Vagina (tissue), 2 donors: Measurements from ENCODE around the gene IFNA21. TPM values are rescaled to one million over a fixed set of nuclear protein-coding genes. Genes with fewer than 3 reads are reported as not detected.
"Not testable (repeated sequence)": the region's sequence is repeated elsewhere in the genome, so short reads cannot be mapped to it uniquely, and the experiment has no call there.

Experiments used
- DNase-seq, 2 donors: peaks; one replicate each; pipeline ENCODE4 v3.0.0-alpha.2; 2017; ENCODE audit errors: extremely low spot score in 2 of 2
- H3K27ac ChIP-seq: fragments of 200-600 bp; sonication (generic); one replicate; pipeline ENCODE4 v1.5.1; 2019
- H3K27me3 ChIP-seq: fragments of 200-600 bp; sonication (generic); one replicate; pipeline ENCODE4 v1.5.1; 2019
- H3K36me3 ChIP-seq, 2 donors: fragments of 200-600 bp; sonication (generic); one replicate each; pipeline ENCODE4 v1.5.1; 2017 to 2019
- H3K4me1 ChIP-seq: fragments of 200-600 bp; sonication (generic); one replicate; pipeline ENCODE4 v1.5.1; 2019
- H3K4me3 ChIP-seq, 2 donors: fragments of 200-600 bp; sonication (generic); 1 replicate in 1 of 2; 2 replicates in 1 of 2; pipeline ENCODE4 v1.5.1; 2016 to 2019
- H3K9me3 ChIP-seq: fragments of 200-600 bp; sonication (generic); one replicate; pipeline ENCODE4 v1.5.1; 2019
- CTCF ChIP-seq, 3 experiments: fragments of 450-650 bp in 2 of 3; fragments of 200-600 bp in 1 of 3; sonication (generic) in 1 of 3; IDR thresholded peaks; one replicate each; pipeline ENCODE4 v1.5.1; 2017 to 2019; ENCODE audit warnings: antibody characterized with exemption in 3 of 3, mild to moderate bottlenecking in 2 of 3, moderate library complexity in 2 of 3
- POLR2A ChIP-seq, 2 donors: fragments of 450-650 bp; IDR thresholded peaks; one replicate each; pipeline ENCODE4 v1.6.1; 2017; ENCODE audit warnings: antibody characterized with exemption in 2 of 2, mild to moderate bottlenecking in 2 of 2, moderate library complexity in 2 of 2
- POLR2AphosphoS5 ChIP-seq, 2 donors: sonication (generic); formaldehyde crosslinking; IDR thresholded peaks; one replicate each; pipeline ENCODE4 v1.9.0; 2017; ENCODE audit warnings: antibody characterized with exemption in 2 of 2, mild to moderate bottlenecking in 2 of 2, low read depth in 1 of 2; ENCODE audit not compliant: insufficient read depth in 1 of 2
- intact Hi-C: fragments of 100-400 bp; cut with DNase I; formaldehyde crosslinking; loops from one replicate; pipeline ENCODE4 v1.15.1; 2023
- total RNA-seq: library from RNA; depleted of rRNA; stranded (reverse); fragments of >200 nt; gene quantifications from one replicate; pipeline ENCODE4 v1.2.3, GENCODE V29; 2016

The IFNA21 gene
- total RNA-seq, 1 donor from 2014 or later, result not detected

GRCh38 chr9:21182810-21183736 lies 16.6 kb upstream of the IFNA21 start:
- DNase-seq, H3K36me3 ChIP-seq, H3K9me3 ChIP-seq, H3K27me3 ChIP-seq, H3K27ac ChIP-seq, H3K4me3 ChIP-seq, intact Hi-C loops, H3K4me1 ChIP-seq: not testable (repeated sequence)

GRCh38 chr9:21174671-21175070 lies 8.2 kb upstream of the IFNA21 start:
- no peaks in the 10 kb centered on the region for H3K27me3 ChIP-seq
- intact Hi-C loops, result no loop called here
- no peaks in the 10 kb centered on the region for H3K4me1 ChIP-seq
- no peak for DNase-seq
- no peak overlapping the region for H3K4me3 ChIP-seq
- no peaks in the 10 kb centered on the region for H3K36me3 ChIP-seq
- no peak overlapping the region for H3K27ac ChIP-seq
- TF ChIP-seq POLR2A (IDR thresholded peaks at IDR 0.05), result no peak
- no peak for TF ChIP-seq POLR2AphosphoS5 (IDR thresholded peaks at IDR 0.05; ENCODE audit: insufficient read depth in 1 of 2, low read depth in 1 of 2)
- no peak for TF ChIP-seq CTCF (IDR thresholded peaks at IDR 0.05)
- no peaks in the 10 kb centered on the region for H3K9me3 ChIP-seq

- DNase-seq, result no peak
- TF ChIP-seq POLR2A (IDR thresholded peaks at IDR 0.05) (no peak), POLR2AphosphoS5 (IDR thresholded peaks at IDR 0.05; ENCODE audit: insufficient read depth in 1 of 2, low read depth in 1 of 2) (no peak), CTCF (IDR thresholded peaks at IDR 0.05) (no peak)
- H3K27ac ChIP-seq, result no peak overlapping the region
- no peak overlapping the region for H3K4me3 ChIP-seq
- no peaks in the 10 kb centered on the region for H3K36me3 ChIP-seq
- intact Hi-C loops, result no loop called here
- H3K9me3 ChIP-seq, result no peaks in the 10 kb centered on the region
- H3K27me3 ChIP-seq, result no peaks in the 10 kb centered on the region
- no peaks in the 10 kb centered on the region for H3K4me1 ChIP-seq
Measured at GRCh38 chr9:21172156-21172555, 5.7 kb upstream of the IFNA21 start.

GRCh38 chr9:21171351-21171750 lies 4.9 kb upstream of the IFNA21 start:
- H3K27me3 ChIP-seq, result no peaks in the 10 kb centered on the region

GRCh38 chr9:21165516-21165915 lies 944 bp downstream of the IFNA21 start:
- Histone ChIP-seq H3K27me3 (no peaks in the 10 kb centered on the region), H3K9me3 (no peaks in the 10 kb centered on the region), H3K4me3 (no peak overlapping the region), H3K36me3 (no peaks in the 10 kb centered on the region), H3K4me1 (no peaks in the 10 kb centered on the region), H3K27ac (no peak overlapping the region)
- no peak for DNase-seq
- intact Hi-C loops, result no loop called here
- TF ChIP-seq CTCF (IDR thresholded peaks at IDR 0.05), result no peak

More at GRCh38 chr9:21171351-21171750, 4.9 kb upstream of the IFNA21 start:
- Histone ChIP-seq H3K4me1 (no peaks in the 10 kb centered on the region), H3K36me3 (no peaks in the 10 kb centered on the region), H3K27ac (no peak overlapping the region), H3K9me3 (no peaks in the 10 kb centered on the region), H3K4me3 (no peak overlapping the region)
- TF ChIP-seq POLR2AphosphoS5 (IDR thresholded peaks at IDR 0.05; ENCODE audit: insufficient read depth in 1 of 2, low read depth in 1 of 2) (no peak), CTCF (IDR thresholded peaks at IDR 0.05) (no peak), POLR2A (IDR thresholded peaks at IDR 0.05) (no peak)
- intact Hi-C loops, result no loop called here
- no peak for DNase-seq
